Left lung (tissue), 10 donors: ENCODE data around the gene ZNF436. TPM values are rescaled to one million over a fixed set of nuclear protein-coding genes. Genes with fewer than 3 reads are reported as not detected.

Experiments used
- ATAC-seq: fragments of 200-7000 bp; cut with Tn5 transposase; one replicate; pipeline ENCODE4 v1.9.1; 2020; ENCODE audit warnings: moderate library complexity
- DNase-seq, 4 donors: peaks; one replicate each; pipeline ENCODE4 v3.0.0-alpha.2; 2013 to 2020
- H3K27ac ChIP-seq, 2 donors: fragments of 200-600 bp; sonication (generic) in 1 of 2; one replicate each; pipeline versions ENCODE4 v1.5.0 to v1.8.0; 2020 to 2021
- H3K27me3 ChIP-seq, 2 donors: fragments of 200-600 bp; sonication (generic) in 1 of 2; one replicate each; pipeline versions ENCODE4 v1.5.0 to v1.8.0; 2020 to 2021
- H3K36me3 ChIP-seq, 2 donors: fragments of 200-600 bp; sonication (generic) in 1 of 2; one replicate each; pipeline versions ENCODE4 v1.5.0 to v1.8.0; 2020 to 2021
- H3K4me1 ChIP-seq, 2 donors: fragments of 200-600 bp; one replicate each; pipeline ENCODE4 v1.8.0; 2021
- H3K4me3 ChIP-seq, 2 donors: fragments of 200-600 bp; sonication (generic) in 1 of 2; one replicate each; pipeline versions ENCODE4 v1.5.0 to v1.8.0; 2020 to 2021; ENCODE audit warnings: mild to moderate bottlenecking in 1 of 2
- H3K9me3 ChIP-seq, 2 donors: fragments of 200-600 bp; sonication (generic) in 1 of 2; one replicate each; pipeline versions ENCODE4 v1.5.0 to v1.8.0; 2020 to 2021
- intact Hi-C, 2 donors: fragments of 100-400 bp; cut with DNase I; formaldehyde crosslinking; loops; one replicate each; pipeline versions ENCODE4 v1.11.2 to v1.14.2; 2022
- polyA plus RNA-seq, 6 donors: library from polyadenylated mRNA; unstranded; fragments of 120-200 nt; gene quantifications; one replicate each; pipeline ENCODE4 v1.2.1, GENCODE V29; 2013; ENCODE audit not compliant: insufficient read length in 6 of 6
- total RNA-seq, 2 donors: library from RNA; stranded (reverse); fragmentation: NEBNext Ultra II Directional; extraction: Animal tissue kit (Norgen Biotek cat#: 25700); gene quantifications; one replicate each; pipeline ENCODE4 v1.2.1, GENCODE V29; 2021
- TF ChIP-seq, protein P1 (sequence below), 2 donors: fragments of 200-600 bp; sonication (generic) in 1 of 2; IDR thresholded peaks; one replicate each; pipeline versions ENCODE4 v1.5.0 to v1.8.0; 2021; ENCODE audit warnings: antibody characterized with exemption in 2 of 2
- donor health status: DM: no; HTN: yes; CAD: no.
- donor health status: DM: no; HTN: no; CAD: no.

Gene ZNF436
- total and polyA plus RNA-seq, 8 donors = 9.2 to 38.8 (median 32.7) TPM

DNA sequence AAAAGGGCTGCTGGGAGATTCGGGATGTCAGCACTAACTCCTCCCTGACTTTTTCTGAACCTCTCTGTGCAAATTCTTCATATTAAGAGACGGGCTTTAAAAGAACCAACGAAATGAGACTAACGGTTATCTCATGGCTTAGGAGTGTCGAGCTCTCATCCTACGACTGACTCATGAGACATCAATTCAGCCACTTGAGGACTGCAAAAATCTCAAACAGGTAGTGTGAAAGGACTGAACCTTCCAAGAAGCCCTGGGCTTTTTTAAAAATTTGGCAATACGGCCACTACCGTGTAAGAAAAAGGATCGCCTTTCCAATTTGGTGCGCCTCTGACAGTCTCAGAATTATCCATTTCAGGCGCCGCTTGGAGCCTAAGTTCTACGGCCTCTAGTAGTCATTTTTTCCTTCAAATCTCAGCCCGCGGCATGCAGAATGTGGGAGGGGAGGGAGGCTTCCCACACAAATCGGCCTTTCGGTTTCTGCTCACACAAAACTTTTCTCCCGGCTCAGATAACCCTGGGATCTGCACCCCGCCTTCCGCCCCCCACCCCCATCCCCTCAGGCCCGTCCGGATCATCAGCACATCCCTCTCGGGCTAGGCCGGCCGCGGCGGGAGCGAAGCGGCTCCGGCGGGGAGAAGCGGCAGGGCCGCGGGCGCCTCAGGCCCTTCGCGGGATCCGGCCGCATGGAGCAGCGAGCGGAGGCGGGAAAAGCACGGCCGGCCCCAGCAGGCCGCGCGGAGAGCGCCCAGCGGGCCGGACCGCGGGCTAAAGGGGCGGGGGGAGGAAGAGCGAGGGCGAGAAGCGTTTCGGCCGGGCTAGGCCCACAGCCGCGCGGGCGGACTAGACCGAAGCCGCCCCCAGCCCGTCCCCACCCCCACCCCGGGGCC, 26.2 kb downstream of the ZNF436 start:
- H3K4me1 ChIP-seq = peaks cover 15 to 61% of the 10 kb centered on the region in 2 donors
- no peaks in the 10 kb centered on the region for H3K36me3 ChIP-seq
- no peaks in the 10 kb centered on the region for H3K9me3 ChIP-seq
- ATAC-seq (peak; percentile 37), DNase-seq (peak in 1 of 4 donors; percentile 87)
- no peaks in the 10 kb centered on the region for H3K27me3 ChIP-seq
- intact Hi-C loops = no loop called here
- TF ChIP-seq, protein P1, sequence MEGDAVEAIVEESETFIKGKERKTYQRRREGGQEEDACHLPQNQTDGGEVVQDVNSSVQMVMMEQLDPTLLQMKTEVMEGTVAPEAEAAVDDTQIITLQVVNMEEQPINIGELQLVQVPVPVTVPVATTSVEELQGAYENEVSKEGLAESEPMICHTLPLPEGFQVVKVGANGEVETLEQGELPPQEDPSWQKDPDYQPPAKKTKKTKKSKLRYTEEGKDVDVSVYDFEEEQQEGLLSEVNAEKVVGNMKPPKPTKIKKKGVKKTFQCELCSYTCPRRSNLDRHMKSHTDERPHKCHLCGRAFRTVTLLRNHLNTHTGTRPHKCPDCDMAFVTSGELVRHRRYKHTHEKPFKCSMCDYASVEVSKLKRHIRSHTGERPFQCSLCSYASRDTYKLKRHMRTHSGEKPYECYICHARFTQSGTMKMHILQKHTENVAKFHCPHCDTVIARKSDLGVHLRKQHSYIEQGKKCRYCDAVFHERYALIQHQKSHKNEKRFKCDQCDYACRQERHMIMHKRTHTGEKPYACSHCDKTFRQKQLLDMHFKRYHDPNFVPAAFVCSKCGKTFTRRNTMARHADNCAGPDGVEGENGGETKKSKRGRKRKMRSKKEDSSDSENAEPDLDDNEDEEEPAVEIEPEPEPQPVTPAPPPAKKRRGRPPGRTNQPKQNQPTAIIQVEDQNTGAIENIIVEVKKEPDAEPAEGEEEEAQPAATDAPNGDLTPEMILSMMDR (IDR thresholded peaks at IDR 0.05) = no peak
- H3K4me3 ChIP-seq = peak overlapping the region; percentile 77 to 99
- peak overlapping the region; percentile 96 to 97 for H3K27ac ChIP-seq

DNA sequence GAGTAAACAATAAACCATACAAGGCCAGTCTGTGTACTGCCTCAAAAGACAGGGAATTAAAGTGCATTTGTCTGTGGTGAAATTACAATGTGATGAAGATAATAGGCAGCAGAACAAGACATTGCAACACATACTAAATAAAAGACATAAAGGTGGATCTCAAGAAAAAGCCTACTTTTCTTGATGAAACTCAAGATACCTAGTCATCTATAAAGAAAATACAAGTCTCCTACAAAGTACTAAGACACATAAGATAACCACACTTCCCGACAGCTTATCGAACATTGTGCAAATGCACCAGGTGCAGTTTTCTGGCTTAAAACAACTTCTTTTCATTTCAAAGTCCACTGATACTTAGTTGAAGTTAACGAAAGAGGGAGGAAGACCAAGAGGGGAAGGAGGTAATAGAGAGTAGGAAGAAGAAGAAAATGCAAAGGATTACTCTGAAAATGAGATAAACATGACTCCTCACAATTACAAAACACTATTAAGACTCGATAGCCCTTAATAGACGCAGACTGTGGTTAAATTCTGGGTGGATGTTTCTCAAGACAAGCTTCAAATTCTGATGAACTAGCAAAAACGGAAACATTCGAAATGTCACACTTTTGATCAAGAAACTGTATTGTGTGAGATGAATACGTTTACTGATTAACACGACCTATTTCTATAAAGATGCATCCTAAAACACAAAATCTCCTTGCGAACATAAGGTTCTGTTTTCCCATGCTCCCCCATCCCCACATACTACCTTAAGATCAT, 27.5 kb downstream of the ZNF436 start:
- TF ChIP-seq, protein P1 (IDR thresholded peaks at IDR 0.05) = no peak
- Histone ChIP-seq H3K4me3 (peak overlapping the region; percentile 77 to 99), H3K36me3 (peaks cover 0 to 11% of the 10 kb centered on the region in 2 donors), H3K4me1 (peaks cover 15 to 71% of the 10 kb centered on the region in 2 donors), H3K9me3 (no peaks in the 10 kb centered on the region), H3K27me3 (no peaks in the 10 kb centered on the region), H3K27ac (peak overlapping the region; percentile 96 to 97)
- no peak for ATAC-seq
- intact Hi-C loops = no loop called here
- no peak for DNase-seq

DNA sequence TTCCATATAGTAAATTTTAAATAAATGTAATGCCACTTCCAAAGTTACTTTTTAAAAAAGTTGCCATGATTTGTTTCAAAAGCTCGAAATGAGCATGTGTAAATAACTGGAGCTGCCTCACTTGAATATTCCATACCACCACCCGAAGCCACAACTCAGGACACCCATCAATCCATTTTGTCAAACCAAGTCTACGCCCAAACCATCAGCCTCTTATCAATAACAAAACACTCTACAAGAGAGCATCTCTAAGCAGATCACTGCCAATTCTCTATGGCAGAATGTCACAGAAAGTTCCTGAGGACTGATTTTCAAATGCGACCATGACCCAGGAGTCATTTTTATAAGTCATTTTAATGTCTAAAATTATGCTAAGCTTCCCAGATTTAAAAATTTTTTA, 30.0 kb downstream of the ZNF436 start:
- DNase-seq = no peak
- intact Hi-C loops = no loop called here
- Histone ChIP-seq H3K36me3 (peaks cover 0 to 35% of the 10 kb centered on the region in 2 donors), H3K4me3 (no peak overlapping the region), H3K9me3 (no peaks in the 10 kb centered on the region), H3K27me3 (no peaks in the 10 kb centered on the region), H3K27ac (no peak overlapping the region), H3K4me1 (peaks cover 15 to 62% of the 10 kb centered on the region in 2 donors)
- TF ChIP-seq, protein P1 (IDR thresholded peaks at IDR 0.05) = no peak
- ATAC-seq = no peak

DNA sequence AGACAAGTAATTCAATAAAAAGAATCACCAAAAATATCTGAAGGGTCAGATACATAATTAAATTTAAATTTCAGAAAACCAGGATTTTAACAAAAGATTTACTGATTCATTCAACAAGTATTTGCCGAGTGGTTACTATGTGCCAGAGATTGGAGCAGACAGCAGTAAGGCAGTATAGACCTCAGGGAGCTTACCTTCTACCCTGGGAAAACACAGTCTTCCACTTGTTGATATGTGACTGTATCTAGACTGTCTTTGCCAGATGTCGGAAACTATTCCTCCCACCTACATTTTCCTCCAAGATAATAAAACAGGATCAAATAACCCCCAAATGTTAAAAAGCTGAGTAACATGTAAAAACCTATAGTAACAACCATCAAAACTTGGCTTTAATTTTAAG, 31.8 kb downstream of the ZNF436 start:
- H3K4me3 ChIP-seq = no peak overlapping the region
- no peak overlapping the region for H3K27ac ChIP-seq
- H3K9me3 ChIP-seq = no peaks in the 10 kb centered on the region
- intact Hi-C loops = no loop called here
- H3K36me3 ChIP-seq = peaks cover 0 to 52% of the 10 kb centered on the region in 2 donors
- TF ChIP-seq, protein P1 (IDR thresholded peaks at IDR 0.05) = no peak
- H3K27me3 ChIP-seq = no peaks in the 10 kb centered on the region
- DNase-seq = no peak
- peaks cover 15 to 55% of the 10 kb centered on the region in 2 donors for H3K4me1 ChIP-seq
- ATAC-seq = no peak

DNA sequence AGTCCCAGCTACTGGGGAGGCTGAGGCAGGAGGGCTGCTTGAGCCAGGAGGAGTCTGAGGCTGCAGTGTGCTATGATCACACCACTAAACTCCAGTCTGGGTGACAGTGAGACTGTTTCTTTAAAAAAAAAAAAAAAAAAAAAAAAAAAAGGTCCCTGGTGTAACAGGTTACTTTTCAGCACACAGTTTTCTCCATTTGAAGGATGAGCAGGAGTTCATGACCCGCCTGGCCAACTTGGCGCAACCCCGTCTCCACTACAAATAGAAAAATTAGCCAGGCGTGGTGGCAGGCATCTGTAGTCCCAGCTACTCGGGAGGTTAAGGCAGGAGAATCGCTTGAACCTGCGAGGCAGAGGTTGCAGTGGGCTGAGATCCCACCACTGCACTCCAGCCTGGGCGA, 37.9 kb downstream of the ZNF436 start:
- Histone ChIP-seq H3K4me3 (no peak overlapping the region), H3K36me3 (peaks cover 0 to 99% of the 10 kb centered on the region in 2 donors), H3K27ac (no peak overlapping the region), H3K4me1 (no peaks in the 10 kb centered on the region), H3K9me3 (no peaks in the 10 kb centered on the region), H3K27me3 (no peaks in the 10 kb centered on the region)
- ATAC-seq (no peak), DNase-seq (peak in 1 of 4 donors; percentile 22)
- intact Hi-C loops = no loop called here
- TF ChIP-seq, protein P1 (IDR thresholded peaks at IDR 0.05) = no peak
